H1 (cell line): ENCODE data around the gene PIP5K1C. TPM values are rescaled to one million over a fixed set of nuclear protein-coding genes. Genes with fewer than 3 reads are reported as not detected.

ENCODE experiments used
- CTCF ChIA-PET: fragments of 300-600 bp; sonication (Branson Sonifier 250); formaldehyde crosslinking; loops from one replicate; lab custom pipeline; 2021; ENCODE audit not compliant: partially characterized antibody; lab: Charles Lee
- POLR2A ChIA-PET: fragments of 300-600 bp; sonication (Branson Sonifier 250); formaldehyde crosslinking; loops from one replicate; lab custom pipeline; 2021; ENCODE audit warnings: inconsistent platforms; ENCODE audit not compliant: partially characterized antibody; lab: Charles Lee
- DNase-seq, 2 experiments: peaks; one replicate each; pipeline versions ENCODE4 v3.0.0 to v3.0.0-alpha.2; 2010 to 2022; ENCODE audit warnings: low spot score in 2 of 2, low read depth in 1 of 2, mixed read lengths in 1 of 2
- FAIRE-seq: peaks from 2 replicates; lab custom pipeline; 2011; peaks lifted over from hg19 to GRCh38; lab: Jason Lieb, UNC
- H2AFZ ChIP-seq: 2 replicates; pipeline ENCODE4 v1.8.1; 2012; ENCODE audit warnings: low read length, inconsistent platforms
- H2AK5ac ChIP-seq: 2 replicates; pipeline ENCODE4 v1.6.1; 2013; ENCODE audit warnings: low read depth, low read length
- H2BK120ac ChIP-seq: replicated peaks from 2 replicates; pipeline ENCODE3; 2013; ENCODE audit warnings: low read depth, low read length, inconsistent platforms
- H2BK12ac ChIP-seq: 2 replicates; pipeline ENCODE4 v1.6.1; 2013; ENCODE audit warnings: low read depth, low read length
- H2BK15ac ChIP-seq: 2 replicates; pipeline ENCODE4 v1.6.1; 2013; ENCODE audit warnings: low read length
- H2BK20ac ChIP-seq: 2 replicates; pipeline ENCODE4 v1.6.1; 2013; ENCODE audit warnings: low read length
- H2BK5ac ChIP-seq: 2 replicates; pipeline ENCODE4 v1.6.1; 2013; ENCODE audit warnings: low read depth, low read length
- H3K14ac ChIP-seq: 2 replicates; pipeline ENCODE4 v1.6.1; 2013; ENCODE audit warnings: inconsistent platforms; ENCODE audit not compliant: insufficient read length
- H3K18ac ChIP-seq: 2 replicates; pipeline ENCODE4 v1.6.1; 2013; ENCODE audit warnings: low read length; ENCODE audit errors: extremely low read depth
- H3K23ac ChIP-seq: 2 replicates; pipeline ENCODE4 v1.6.1; 2013; ENCODE audit warnings: inconsistent platforms; ENCODE audit not compliant: insufficient read length
- H3K23me2 ChIP-seq: 2 replicates; pipeline ENCODE4 v1.6.1; 2013; ENCODE audit warnings: low read depth, low read length
- H3K27ac ChIP-seq: 2 replicates; pipeline ENCODE4 v1.6.1; 2011; ENCODE audit warnings: low read depth, low read length, inconsistent platforms
- H3K27me3 ChIP-seq, 4 experiments: replicated peaks in 1 of 4; 1 replicate in 1 of 4; 2 replicates in 3 of 4; pipeline versions ENCODE4 v1.6.1 to v1.8.1; 2011 to 2013; ENCODE audit warnings: low read length in 3 of 4, mild to moderate bottlenecking in 3 of 4, inconsistent platforms in 2 of 4, mixed read lengths in 2 of 4, moderate library complexity in 1 of 4; ENCODE audit not compliant: control insufficient read depth in 3 of 4, insufficient read depth in 3 of 4; ENCODE audit errors: extremely low read depth in 1 of 4
- H3K36me3 ChIP-seq, 4 experiments: 2 replicates each; pipeline versions ENCODE4 v1.6.1 to v1.8.1; 2011 to 2013; ENCODE audit warnings: mild to moderate bottlenecking in 4 of 4, low read length in 3 of 4, moderate library complexity in 2 of 4, control low read depth in 1 of 4, inconsistent platforms in 1 of 4; ENCODE audit not compliant: insufficient read depth in 4 of 4, control insufficient read depth in 2 of 4
- H3K4ac ChIP-seq: replicated peaks from 2 replicates; pipeline ENCODE3; 2013; ENCODE audit warnings: low read length, low read depth, mixed read lengths, inconsistent platforms; ENCODE audit not compliant: insufficient read length
- H3K4me1 ChIP-seq, 4 experiments: replicated peaks in 1 of 4; 1 replicate in 1 of 4; 2 replicates in 3 of 4; pipeline versions ENCODE4 v1.6.1 to v1.8.1; 2011 to 2013; ENCODE audit warnings: low read length in 3 of 4, inconsistent platforms in 2 of 4, mixed read lengths in 1 of 4; ENCODE audit not compliant: insufficient read depth in 4 of 4, control insufficient read depth in 3 of 4
- H3K4me2 ChIP-seq, 2 experiments: 2 replicates each; pipeline versions ENCODE4 v1.6.1 to v1.8.1; 2011 to 2013; ENCODE audit warnings: low read depth in 2 of 2, low read length in 2 of 2, control low read depth in 1 of 2, inconsistent platforms in 1 of 2, mild to moderate bottlenecking in 1 of 2; ENCODE audit not compliant: insufficient read depth in 1 of 2
- H3K4me3 ChIP-seq, 4 experiments: fragments of 200-600, 300-600 bp in 1 of 4; sonication (generic), shearing (Covaris generic), sonication (Bioruptor Twin) in 1 of 4; 2 replicates each; pipeline versions ENCODE4 v1.5.1 to v1.8.1; 2011 to 2016; ENCODE audit warnings: low read length in 4 of 4, low read depth in 3 of 4, control low read depth in 2 of 4, inconsistent platforms in 2 of 4, mild to moderate bottlenecking in 2 of 4, mixed read lengths in 1 of 4, moderate library complexity in 1 of 4; ENCODE audit not compliant: insufficient read depth in 2 of 4; ENCODE audit errors: extremely low read depth in 1 of 4
- H3K56ac ChIP-seq: replicated peaks from 2 replicates; pipeline ENCODE3; 2013; ENCODE audit warnings: low read depth, mild to moderate bottlenecking, mixed read lengths, low read length, inconsistent platforms; ENCODE audit not compliant: insufficient read length
- H3K79me1 ChIP-seq: 2 replicates; pipeline ENCODE4 v1.6.1; 2013; ENCODE audit warnings: low read depth, low read length, control low read depth
- H3K79me2 ChIP-seq, 2 experiments: 2 replicates each; pipeline versions ENCODE4 v1.6.1 to v1.8.1; 2012 to 2013; ENCODE audit warnings: low read length in 2 of 2, mild to moderate bottlenecking in 2 of 2, inconsistent platforms in 1 of 2; ENCODE audit not compliant: insufficient read depth in 2 of 2, control insufficient read depth in 1 of 2
- H3K9ac ChIP-seq, 4 experiments: replicated peaks in 1 of 4; 1 replicate in 1 of 4; 2 replicates in 3 of 4; pipeline versions ENCODE4 v1.6.1 to v1.8.1; 2011 to 2013; ENCODE audit warnings: low read depth in 3 of 4, low read length in 3 of 4, control low read depth in 2 of 4, mild to moderate bottlenecking in 2 of 4, moderate library complexity in 2 of 4, inconsistent platforms in 1 of 4; ENCODE audit errors: extremely low read depth in 1 of 4
- H3K9me3 ChIP-seq, 2 experiments: 2 replicates each; pipeline versions ENCODE4 v1.6.1 to v1.8.1; 2012 to 2013; ENCODE audit warnings: mild to moderate bottlenecking in 2 of 2, moderate library complexity in 2 of 2, control low read depth in 1 of 2, inconsistent platforms in 1 of 2, low read depth in 1 of 2, low read length in 1 of 2, mixed read lengths in 1 of 2; ENCODE audit not compliant: insufficient read depth in 2 of 2
- H4K20me1 ChIP-seq, 2 experiments: replicated peaks in 1 of 2; 2 replicates each; pipeline versions ENCODE3 to v1.8.1; 2011 to 2013; ENCODE audit warnings: inconsistent platforms in 2 of 2, low read length in 2 of 2, mild to moderate bottlenecking in 1 of 2; ENCODE audit not compliant: insufficient read depth in 2 of 2, control insufficient read depth in 1 of 2
- H4K5ac ChIP-seq: 2 replicates; pipeline ENCODE4 v1.6.1; 2013; ENCODE audit warnings: low read length, low read depth, mixed read lengths, inconsistent platforms; ENCODE audit not compliant: insufficient read length
- H4K8ac ChIP-seq: 2 replicates; pipeline ENCODE4 v1.8.0; 2013; ENCODE audit warnings: mild to moderate bottlenecking, moderate library complexity, low read length, inconsistent platforms; ENCODE audit not compliant: insufficient read depth; ENCODE audit errors: extremely low read depth
- H4K91ac ChIP-seq: replicated peaks from 2 replicates; pipeline ENCODE3; 2013; ENCODE audit warnings: low read length, mixed read lengths, inconsistent platforms; ENCODE audit not compliant: insufficient read length
- ASH2L ChIP-seq: fragments of 200-600, 300-600 bp; sonication (generic); IDR thresholded peaks from one replicate; pipeline ENCODE4 v1.7.1; 2017; ENCODE audit warnings: low read length
- CHD2 ChIP-seq: IDR thresholded peaks from 2 replicates; pipeline ENCODE4 v1.6.1; 2012; ENCODE audit warnings: low read length, improper control_type of control experiment
- CTBP2 ChIP-seq: IDR thresholded peaks from 2 replicates; pipeline ENCODE4 v1.7.0; 2011; ENCODE audit warnings: borderline replicate concordance, mild to moderate bottlenecking, moderate library complexity, mixed read lengths, low read length; ENCODE audit not compliant: insufficient read depth, insufficient read length
- E2F6 ChIP-seq: IDR thresholded peaks from 2 replicates; pipeline ENCODE4 v1.6.1; 2012; ENCODE audit warnings: inconsistent platforms
- FOSL1 ChIP-seq: IDR thresholded peaks from 2 replicates; pipeline ENCODE4 v1.6.1; 2011; ENCODE audit warnings: mild to moderate bottlenecking, low read depth, low read length, moderate library complexity; ENCODE audit not compliant: insufficient read depth
- MAFK ChIP-seq: IDR thresholded peaks from 2 replicates; pipeline ENCODE4 v1.6.1; 2012; ENCODE audit warnings: low read depth, mild to moderate bottlenecking, improper control_type of control experiment, low read length
- POLR2AphosphoS5 ChIP-seq: IDR thresholded peaks from 2 replicates; pipeline ENCODE4 v1.6.1; 2011; ENCODE audit warnings: low read depth, low read length
- SIN3A ChIP-seq, 2 experiments: IDR thresholded peaks in 1 of 2; conservative IDR thresholded peaks in 1 of 2; 2 replicates each; pipeline ENCODE4 v1.6.1; 2011 to 2012; ENCODE audit warnings: low read length in 2 of 2, improper control_type of control experiment in 1 of 2, low read depth in 1 of 2, mild to moderate bottlenecking in 1 of 2
- SIRT6 ChIP-seq: IDR thresholded peaks from one replicate; pipeline ENCODE4 v1.7.1; 2012; ENCODE audit warnings: low read length, inconsistent platforms
- SP2 ChIP-seq: IDR thresholded peaks from 2 replicates; pipeline ENCODE4 v1.6.1; 2012; ENCODE audit warnings: mild to moderate bottlenecking, low read length, inconsistent platforms
- TCF12 ChIP-seq: IDR thresholded peaks from 2 replicates; pipeline ENCODE4 v1.6.1; 2011; ENCODE audit warnings: low read depth, mild to moderate bottlenecking, low read length
- WGBS, 2 experiments: shearing (Covaris generic) in 1 of 2; methylation state at CpG; one replicate each; pipeline versions ENCODE4 v1.1.6 to v1.1.7; 2013 to 2015; ENCODE audit warnings: low lambda C conversion rate in 2 of 2, mixed read lengths in 2 of 2, inconsistent platforms in 1 of 2, low coverage in 1 of 2, missing lambda C conversion rate in 1 of 2; ENCODE audit not compliant: insufficient replicate concordance in 2 of 2, insufficient coverage in 1 of 2, insufficient read length in 1 of 2; ENCODE audit errors: extremely low coverage in 1 of 2, missing lambda C conversion rate in 1 of 2; 5-methylcytosine and 5-hydroxymethylcytosine counted together
- polyA plus RNA-seq, 7 experiments: library from polyadenylated mRNA; depleted of rRNA in 3 of 7; stranded (reverse) in 5 of 7; unstranded in 2 of 7; fragments of >200 nt in 5 of 7; fragments of 200-250 nt in 2 of 7; gene quantifications; 1 replicate in 5 of 7; 2 replicates in 1 of 7; 4 replicates in 1 of 7; pipeline versions ENCODE4 v1.2.1 to v1.2.3, GENCODE V29; 2011 to 2013; ENCODE audit warnings: missing spikeins in 2 of 7, mixed read lengths in 2 of 7
- total RNA-seq: library from RNA; stranded (reverse); fragmentation: NEBNext Ultra II Directional; extraction: Animal tissue kit (Norgen Biotek cat#: 25700); gene quantifications from 2 replicates; pipeline ENCODE4 v1.2.1, GENCODE V29; 2021

PIP5K1C gene
- total and polyA plus RNA-seq, 2 of the 8 experiments (the other 6 are each of a cell fraction or from before 2014, with no cell fraction given) = 10.6 to 32.9 TPM

GRCh38 chr19:3608750-3609322 lies 91.4 kb downstream of the PIP5K1C start:
- Histone ChIP-seq H3K27ac (no peak overlapping the region), H2BK5ac (no peak overlapping the region), H3K36me3 (peaks cover 0 to 21% (median 3%) of the 10 kb centered on the region in 4 experiments; a peak in 2 of 8 replicates), H3K79me2 (no peaks in the 10 kb centered on the region), H3K23me2 (peaks cover 18% of the 10 kb centered on the region; the same call in 1 of the 2 replicates), H2BK20ac (no peak overlapping the region), H4K8ac (no peak overlapping the region), H3K14ac (no peak overlapping the region), H2BK12ac (no peak overlapping the region), H3K4me2 (no peak overlapping the region; a peak in 1 of 4 replicates), H3K56ac (no peak overlapping the region), H2BK15ac (no peak overlapping the region), H4K20me1 (peaks cover 2 to 13% of the 10 kb centered on the region in 2 experiments), H2AK5ac (no peak overlapping the region), H3K9me3 (no peaks in the 10 kb centered on the region), H3K18ac (peak overlapping the region; percentile 60; the same call in 1 of the 2 replicates), H2AFZ (no peak overlapping the region), H2BK120ac (no peak overlapping the region), H3K27me3 (peaks cover 0 to 16% (median 13%) of the 10 kb centered on the region in 4 experiments; a peak in 5 of 7 replicates), H4K5ac (no peak overlapping the region), H3K4me1 (peaks cover 3 to 14% (median 12%) of the 10 kb centered on the region in 4 experiments), H3K4ac (no peak overlapping the region), H3K79me1 (no peaks in the 10 kb centered on the region; the same call in 1 of the 2 replicates), H4K91ac (no peak overlapping the region), H3K4me3 (no peak overlapping the region), H3K23ac (no peak overlapping the region), H3K9ac (no peak overlapping the region; a peak in 1 of 7 replicates)
- CTCF ChIA-PET = interaction anchor here (0.8 to 4.0 kb wide), 11 partner anchors 10 to 96 kb away, joined by 3 to 23 read pairs (median 4); partner anchors contain the start of gene GIPC3
- 92% methylated on average over 17 of the region's 21 CpGs; no CpG with 5 or more reads in 1 of the 2 experiments for WGBS, 2 experiments
- FAIRE-seq (no peak), DNase-seq (no peak)
- POLR2A ChIA-PET = interaction anchor here (0.6 to 1.9 kb wide), 6 partner anchors 10 to 152 kb away, joined by 3 to 6 read pairs (median 4); no protein-coding TSS in a partner anchor
- TF ChIP-seq POLR2AphosphoS5 = no peak
- no peak for TF ChIP-seq ASH2L
- no peak for TF ChIP-seq MAFK
- TF ChIP-seq SIRT6 = no peak
- TF ChIP-seq FOSL1 = no peak
- no peak for TF ChIP-seq CTBP2
- no peak for TF ChIP-seq CHD2
- no peak for TF ChIP-seq E2F6
- TF ChIP-seq SIN3A (conservative IDR thresholded peaks at IDR 0.05 in 1 of 2, IDR thresholded peaks at IDR 0.05 in 1 of 2; ENCODE audit: low read depth in 1 of 2, low read length in 2 of 2) = no peak
- no peak for TF ChIP-seq SP2
- TF ChIP-seq TCF12 = no peak
